ENCODE data around the gene TAPT1. TPM values are rescaled to one million over a fixed set of nuclear protein-coding genes. Genes with fewer than 3 reads are reported as not detected.

TAPT1 gene
- total and polyA plus RNA-seq, 2 of the 13 experiments (the other 11 are each of a cell fraction or from before 2014, with no cell fraction given), result 24.5 to 25.3 TPM

- H3K9ac ChIP-seq (ENCODE audit: insufficient read depth, low read depth, low read length), result no peak overlapping the region
- H3K27ac ChIP-seq (ENCODE audit: extremely low read length, insufficient read depth, low read length), result no peak overlapping the region
- H3K36me3 ChIP-seq (replicated peaks in 1 of 2; ENCODE audit: control insufficient read depth in 1 of 2, insufficient read depth in 2 of 2, low read length in 2 of 2), result no peaks in the 10 kb centered on the region
- CTCF ChIA-PET (ENCODE audit: low intra/inter-chr PET ratio, low total read pairs), result no interaction called here
- H3K27me3 ChIP-seq (ENCODE audit: control insufficient read depth in 1 of 2, insufficient read depth in 2 of 2, low read length in 2 of 2), result no peaks in the 10 kb centered on the region
- H4K20me1 ChIP-seq (ENCODE audit: insufficient read depth, low read length), result no peaks in the 10 kb centered on the region
- POLR2A ChIA-PET, result no interaction called here
- H2AFZ ChIP-seq (ENCODE audit: low read length), result no peak overlapping the region
- DNase-seq (ENCODE audit: low spot score) (no peak), ATAC-seq (no peak), FAIRE-seq (no peak)
- no peaks in the 10 kb centered on the region for H3K9me3 ChIP-seq (ENCODE audit: low read length)
- WGBS (ENCODE audit: low lambda C conversion rate), result 100% methylated on average over 1 of the region's 1 CpG
- intact Hi-C loops (cut with micrococcal nuclease; ENCODE audit: unreplicated experiment) (no loop called here), in situ Hi-C loops (cut with HindIII; ENCODE audit: extremely low pct_ligation_motif_present, low pct_unique_long_range_greater_than_20kb) (no loop called here)
- peaks cover 21% of the 10 kb centered on the region for H3K4me1 ChIP-seq (ENCODE audit: insufficient read depth, low read length)
- BruUV-seq (replicated peaks), result no TSS peak
- H3K4me3 ChIP-seq (replicated peaks in 1 of 3; ENCODE audit: insufficient read depth in 1 of 3, low read depth in 2 of 3, low read length in 3 of 3), result no peak overlapping the region
- H3K4me2 ChIP-seq (ENCODE audit: low read depth, low read length), result no peak overlapping the region
- H3K79me2 ChIP-seq (ENCODE audit: insufficient read depth, low read length), result no peaks in the 10 kb centered on the region
- TF ChIP-seq HOXA9 (CRISPR knock-in tag; IDR thresholded peaks at IDR 0.05; ENCODE audit: borderline replicate concordance), result no peak
- no peak for TF ChIP-seq ZNF562 (CRISPR knock-in tag; IDR thresholded peaks at IDR 0.05; ENCODE audit: borderline replicate concordance)
- TF ChIP-seq BRCA1 (CRISPR knock-in tag; IDR thresholded peaks at IDR 0.05), result no peak
- TF ChIP-seq ZSCAN25 (CRISPR knock-in tag; IDR thresholded peaks at IDR 0.05), result no peak
- TF ChIP-seq ZNF564 (CRISPR knock-in tag; IDR thresholded peaks at IDR 0.05), result no peak
- TF ChIP-seq ZBTB10 (CRISPR knock-in tag; IDR thresholded peaks at IDR 0.05; ENCODE audit: borderline replicate concordance), result no peak
- TF ChIP-seq HNRNPL (IDR thresholded peaks at IDR 0.05; ENCODE audit: low read depth, low read length), result no peak
- TF ChIP-seq RELA (CRISPR knock-in tag; IDR thresholded peaks at IDR 0.05), result no peak
- TF ChIP-seq ZNF274 (CRISPR knock-in tag; IDR thresholded peaks at IDR 0.05), result no peak
- TF ChIP-seq LBX2 (CRISPR knock-in tag; IDR thresholded peaks at IDR 0.05; ENCODE audit: borderline replicate concordance), result no peak
- no peak for TF ChIP-seq ZMAT3 (CRISPR knock-in tag; conservative IDR thresholded peaks at IDR 0.05)
- TF ChIP-seq NR2C2 (CRISPR knock-in tag; IDR thresholded peaks at IDR 0.05; ENCODE audit: borderline replicate concordance), result no peak
- no peak for TF ChIP-seq LRRFIP1 (CRISPR knock-in tag; conservative IDR thresholded peaks at IDR 0.05)
- TF ChIP-seq HOXA7 (CRISPR knock-in tag; IDR thresholded peaks at IDR 0.05), result no peak
- no peak for TF ChIP-seq MIER3 (CRISPR knock-in tag; IDR thresholded peaks at IDR 0.05; ENCODE audit: borderline replicate concordance)
- TF ChIP-seq ATF7 (IDR thresholded peaks at IDR 0.05), result no peak
- TF ChIP-seq ATF7 (CRISPR knock-in tag; IDR thresholded peaks at IDR 0.05), result no peak
- no peak for TF ChIP-seq ZNF704 (CRISPR knock-in tag; IDR thresholded peaks at IDR 0.05; ENCODE audit: borderline replicate concordance)
- TF ChIP-seq ZNF780A (CRISPR knock-in tag; IDR thresholded peaks at IDR 0.05), result no peak
- no peak for TF ChIP-seq SNRNP70 (IDR thresholded peaks at IDR 0.05; ENCODE audit: low read depth, low read length)
- TF ChIP-seq ZSCAN9 (CRISPR knock-in tag; IDR thresholded peaks at IDR 0.05; ENCODE audit: borderline replicate concordance), result no peak
Measured at GRCh38 chr4:16245241-16245640, 19.0 kb upstream of the TAPT1 start.

Measured in HepG2 (cell line).